A549 (cell line): ENCODE measurements around the gene LRP3. TPM values are rescaled to one million over a fixed set of nuclear protein-coding genes. Genes with fewer than 3 reads are reported as not detected.

Experiments used
- ATAC-seq, 2 experiments: fragments of 200-7000 bp in 1 of 2; fragments of >200 bp in 1 of 2; cut with Nextera tagmentation in 1 of 2; cut with Tn5 transposase in 1 of 2; 3 replicates each; pipeline versions ENCODE4 v1.8.0 to v1.9.1; 2018 to 2020; ENCODE audit warnings: mild to moderate bottlenecking in 1 of 2, moderate library complexity in 1 of 2
- CTCF ChIA-PET: fragments of 300-600 bp; sonication (Branson Sonifier 250); formaldehyde crosslinking; extraction: SDS; loops from one replicate; lab custom pipeline; 2021; ENCODE audit warnings: antibody characterized with exemption, inconsistent platforms; lab: Yijun Ruan, JAX
- POLR2A ChIA-PET: fragments of 350-600 bp; formaldehyde crosslinking; extraction: SDS; loops from one replicate; lab custom pipeline; 2021; ENCODE audit warnings: antibody characterized with exemption, inconsistent platforms; lab: Yijun Ruan, JAX
- DNase-seq, 2 experiments: peaks; one replicate each; pipeline versions ENCODE4 v3.0.0 to v3.0.0-alpha.2; 2011 to 2016; ENCODE audit warnings: low read depth in 1 of 2, low spot score in 1 of 2
- FAIRE-seq: peaks from 2 replicates; lab custom pipeline; 2011; peaks lifted over from hg19 to GRCh38; lab: Jason Lieb, UNC
- H3K27ac ChIP-seq, 2 experiments: fragments of >200 bp; sonication (Bioruptor Twin); formaldehyde crosslinking; 3 replicates each; pipeline ENCODE4 v1.5.1; 2016 to 2017
- H3K4me1 ChIP-seq: fragments of >200 bp; sonication (Bioruptor Twin); formaldehyde crosslinking; 3 replicates; pipeline ENCODE4 v1.6.1; 2016
- H3K4me2 ChIP-seq: fragments of >200 bp; sonication (Bioruptor Twin); formaldehyde crosslinking; 3 replicates; pipeline ENCODE4 v1.6.1; 2016
- H3K4me3 ChIP-seq: fragments of >200 bp; sonication (Bioruptor Twin); formaldehyde crosslinking; 3 replicates; pipeline ENCODE4 v1.5.1; 2016
- H3K9me3 ChIP-seq: fragments of >200 bp; sonication (Bioruptor Twin); formaldehyde crosslinking; 3 replicates; pipeline ENCODE4 v1.6.1; 2016
- BCL3 ChIP-seq: fragments of >200 bp; sonication (Bioruptor Twin); formaldehyde crosslinking; IDR thresholded peaks from 3 replicates; pipeline ENCODE4 v1.6.1; 2016
- CBX2 ChIP-seq: fragments of 200-600 bp; sonication (generic); IDR thresholded peaks from 2 replicates; pipeline ENCODE4 v1.6.1; 2016; ENCODE audit warnings: low read depth, mild to moderate bottlenecking, borderline replicate concordance
- E2F6 ChIP-seq: IDR thresholded peaks from 2 replicates; pipeline ENCODE4 v1.6.1; 2012; ENCODE audit warnings: low read depth, borderline replicate concordance
- EHF ChIP-seq: fragments of 250-450 bp; sonication (Bioruptor Pico); IDR thresholded peaks from 2 replicates; pipeline ENCODE4 v1.5.0; 2020; ENCODE audit warnings: mild to moderate bottlenecking
- ELK1 ChIP-seq: fragments of 150-350 bp; IDR thresholded peaks from 2 replicates; pipeline ENCODE4 v1.6.1; 2014; ENCODE audit warnings: low read depth, mild to moderate bottlenecking, low read length
- FOXS1 ChIP-seq: fragments of 250-450 bp; sonication (Bioruptor Pico); IDR thresholded peaks from 2 replicates; pipeline ENCODE4 v1.5.0; 2020; ENCODE audit warnings: mild to moderate bottlenecking, moderate library complexity
- GATA3 ChIP-seq: IDR thresholded peaks from 2 replicates; pipeline ENCODE4 v1.6.1; 2012; ENCODE audit warnings: borderline replicate concordance
- HES2 ChIP-seq: fragments of >200 bp; sonication (Bioruptor Twin); formaldehyde crosslinking; IDR thresholded peaks from 2 replicates; pipeline ENCODE4 v1.6.1; 2016
- HEYL ChIP-seq: fragments of 250-450 bp; sonication (Bioruptor Pico); IDR thresholded peaks from 2 replicates; pipeline ENCODE4 v1.8.0; 2021; ENCODE audit warnings: mild to moderate bottlenecking, moderate library complexity
- HOXB13 ChIP-seq: fragments of 250-450 bp; sonication (Bioruptor Pico); IDR thresholded peaks from 2 replicates; pipeline ENCODE4 v1.5.0; 2020; ENCODE audit warnings: low read depth, mild to moderate bottlenecking, moderate library complexity
- JUN ChIP-seq, 2 experiments: fragments of >200 bp; sonication (Bioruptor Twin); formaldehyde crosslinking; IDR thresholded peaks; 2 replicates in 1 of 2; 3 replicates in 1 of 2; pipeline ENCODE4 v1.6.1; 2016 to 2017
- JUNB ChIP-seq: fragments of >200 bp; sonication (Bioruptor Twin); formaldehyde crosslinking; IDR thresholded peaks from 2 replicates; pipeline ENCODE4 v1.6.1; 2016
- MAX ChIP-seq: IDR thresholded peaks from 2 replicates; pipeline ENCODE4 v1.6.1; 2012
- NFE2L2 ChIP-seq: fragments of 150-350 bp; conservative IDR thresholded peaks from 2 replicates; pipeline ENCODE4 v1.6.1; 2014; ENCODE audit warnings: low read length
- PBX3 ChIP-seq: IDR thresholded peaks from 2 replicates; pipeline ENCODE4 v1.6.1; 2012
- RARB ChIP-seq: fragments of 250-450 bp; sonication (Bioruptor Pico); IDR thresholded peaks from 2 replicates; pipeline ENCODE4 v1.8.0; 2021; ENCODE audit warnings: mild to moderate bottlenecking, moderate library complexity
- REST ChIP-seq: fragments of 200-600 bp; sonication (generic); IDR thresholded peaks from 2 replicates; pipeline ENCODE4 v1.6.1; 2016; ENCODE audit warnings: antibody characterized with exemption, mild to moderate bottlenecking, moderate library complexity
- RFX5 ChIP-seq: fragments of 450-650 bp; IDR thresholded peaks from 2 replicates; pipeline ENCODE4 v1.7.1; 2014; ENCODE audit warnings: antibody characterized with exemption, mild to moderate bottlenecking, moderate library complexity
- SMC3 ChIP-seq: fragments of >200 bp; sonication (Bioruptor Twin); formaldehyde crosslinking; IDR thresholded peaks from 3 replicates; pipeline ENCODE4 v1.6.1; 2018; ENCODE audit warnings: inconsistent platforms
- ZC3H11A ChIP-seq: fragments of 450-650 bp; IDR thresholded peaks from 2 replicates; pipeline ENCODE4 v1.6.1; 2014; ENCODE audit warnings: antibody characterized with exemption, mild to moderate bottlenecking
- WGBS: methylation state at CpG from one replicate; pipeline ENCODE4 v1.1.6; 2017; ENCODE audit errors: missing lambda C conversion rate; 5-methylcytosine and 5-hydroxymethylcytosine counted together
- polyA plus RNA-seq, 4 experiments: library from polyadenylated mRNA; depleted of rRNA in 3 of 4; stranded (reverse); fragments of >200 nt; fragmentation: RNase III in 1 of 4; extraction: RNeasy Plus Mini Kit Qiagen cat#74134 plus additional on column Dnase treatment in 1 of 4; gene quantifications; 2 replicates in 3 of 4; 3 replicates in 1 of 4; pipeline ENCODE4 v1.2.3, GENCODE V29; 2011 to 2017

LRP3 gene
- polyA plus RNA-seq, 2 of the 4 experiments (the other 2 are of a cell fraction) = 10.9 to 25.1 TPM

- Histone ChIP-seq H3K4me1 (no peaks in the 10 kb centered on the region), H3K4me2 (no peak overlapping the region), H3K4me3 (no peak overlapping the region), H3K27ac (no peak overlapping the region), H3K9me3 (no peaks in the 10 kb centered on the region)
- WGBS = 84% methylated on average over 6 of the region's 6 CpGs
- ChIA-PET POLR2A (no interaction called here), CTCF (interaction anchor here (0.8 to 3.0 kb wide), 7 partner anchors 8 to 59 kb away, joined by 3 to 12 read pairs (median 5); no protein-coding TSS in a partner anchor)
- ATAC-seq (no peak), DNase-seq (no peak), FAIRE-seq (no peak)
- TF ChIP-seq ZC3H11A (no peak), E2F6 (no peak), HEYL (no peak), EHF (CRISPR knock-in tag) (no peak), JUN (IDR thresholded peaks at IDR 0.05) (no peak), REST (no peak), MAX (no peak), RFX5 (no peak), SMC3 (no peak), JUNB (no peak), HES2 (no peak), RARB (no peak), FOXS1 (CRISPR knock-in tag) (no peak), PBX3 (no peak), GATA3 (no peak), CBX2 (no peak), BCL3 (no peak), NFE2L2 (no peak), HOXB13 (CRISPR knock-in tag) (no peak), ELK1 (no peak)
Observed at GRCh38 chr19:33203529-33203928, 9.4 kb downstream of the LRP3 start.
